ENCODE results near the gene SMAGP. TPM values are rescaled to one million over a fixed set of nuclear protein-coding genes. Genes with fewer than 3 reads are reported as not detected.
A peak's percentile ranks its signal among the peaks of the same experiment; 100 is the strongest.

SMAGP gene
- total and polyA plus RNA-seq, 2 of the 13 experiments (the other 11 are each of a cell fraction or from before 2014, with no cell fraction given) = 9.2 TPM

- TF ChIP-seq HNRNPLL (IDR thresholded peaks at IDR 0.05; ENCODE audit: low read depth, low read length, poor library complexity, severe bottlenecking) = peak; percentile 89
- 0 out of 2 replicates have a peak, but pooled peaks have one; percentile 25 for TF ChIP-seq ZNF205 (CRISPR knock-in tag; IDR thresholded peaks at IDR 0.05)
- peak; percentile 52; the same call in 1 of the 2 replicates for TF ChIP-seq ZNF563 (CRISPR knock-in tag; IDR thresholded peaks at IDR 0.05)
- peak; percentile 52; the same call in 1 of the 2 replicates for TF ChIP-seq KAT7 (CRISPR knock-in tag; IDR thresholded peaks at IDR 0.05; ENCODE audit: borderline replicate concordance)
- peak; percentile 82; the same call in 1 of the 2 replicates for TF ChIP-seq ZNF768 (CRISPR knock-in tag; IDR thresholded peaks at IDR 0.05)
- TF ChIP-seq GATAD1 (CRISPR knock-in tag; IDR thresholded peaks at IDR 0.05) = peak; percentile 81
- no peak for TF ChIP-seq TRIM24 (CRISPR knock-in tag; IDR thresholded peaks at IDR 0.05)
- 0 out of 2 replicates have a peak, but pooled peaks have one; percentile 7 for TF ChIP-seq TBX3 (IDR thresholded peaks at IDR 0.05; ENCODE audit: borderline replicate concordance)
- TF ChIP-seq ZNF317 (CRISPR knock-in tag; IDR thresholded peaks at IDR 0.05) = 0 out of 2 replicates have a peak, but pooled peaks have one; percentile 26
- 0 out of 2 replicates have a peak, but pooled peaks have one; percentile 22 for TF ChIP-seq CERS6 (CRISPR knock-in tag; IDR thresholded peaks at IDR 0.05)
- 0 out of 2 replicates have a peak, but pooled peaks have one; percentile 30 for TF ChIP-seq ATF6 (CRISPR knock-in tag; conservative IDR thresholded peaks at IDR 0.05)
- TF ChIP-seq RORA (CRISPR knock-in tag; IDR thresholded peaks at IDR 0.05) = no peak
- TF ChIP-seq DMAP1 (CRISPR knock-in tag; IDR thresholded peaks at IDR 0.05) = peak; percentile 76; the same call in 1 of the 2 replicates
- peak; percentile 50; the same call in 1 of the 2 replicates for TF ChIP-seq ZNF280B (CRISPR knock-in tag; IDR thresholded peaks at IDR 0.05; ENCODE audit: borderline replicate concordance)
- TF ChIP-seq ZBTB42 (CRISPR knock-in tag; IDR thresholded peaks at IDR 0.05) = no peak
- no peak for TF ChIP-seq EP300 (IDR thresholded peaks at IDR 0.05; ENCODE audit: low read depth in 2 of 2, low read length in 2 of 2)
- TF ChIP-seq EP300 (CRISPR knock-in tag; IDR thresholded peaks at IDR 0.05; ENCODE audit: borderline replicate concordance) = no peak
- TF ChIP-seq ZNF83 (CRISPR knock-in tag; IDR thresholded peaks at IDR 0.05; ENCODE audit: borderline replicate concordance) = no peak
- 0 out of 2 replicates have a peak, but pooled peaks have one; percentile 24 for TF ChIP-seq ZNF558 (CRISPR knock-in tag; IDR thresholded peaks at IDR 0.05; ENCODE audit: borderline replicate concordance)
- peak; percentile 58 for TF ChIP-seq RAD51 (IDR thresholded peaks at IDR 0.05; ENCODE audit: borderline replicate concordance)
- TF ChIP-seq ZSCAN21 (CRISPR knock-in tag; IDR thresholded peaks at IDR 0.05; ENCODE audit: borderline replicate concordance) = 0 out of 2 replicates have a peak, but pooled peaks have one; percentile 30
- peak; percentile 95 for TF ChIP-seq SP2 (CRISPR knock-in tag; IDR thresholded peaks at IDR 0.05)
- TF ChIP-seq ELF4 (CRISPR knock-in tag; IDR thresholded peaks at IDR 0.05; ENCODE audit: borderline replicate concordance) = peak; percentile 97
- TF ChIP-seq MXD4 (CRISPR knock-in tag; IDR thresholded peaks at IDR 0.05) = peak; percentile 83; the same call in 1 of the 2 replicates
Measured at GRCh38 chr12:51238510-51239334, 31.5 kb downstream of the SMAGP start, which contains the start of gene DAZAP2 (continued).

All from HepG2 (cell line).